ENCODE measurements around the gene MCRIP1. TPM values are rescaled to one million over a fixed set of nuclear protein-coding genes. Genes with fewer than 3 reads are reported as not detected.

MCRIP1 gene
- total and polyA plus RNA-seq, 2 of the 13 experiments (the other 11 are each of a cell fraction or from before 2014, with no cell fraction given) = 79.7 to 84.9 TPM

GRCh38 chr17:81831957-81832607 is 1.0 kb downstream of the MCRIP1 start (continued):
- TF ChIP-seq ZNF562 (CRISPR knock-in tag; IDR thresholded peaks at IDR 0.05; ENCODE audit: borderline replicate concordance) (no peak), ZNF674 (CRISPR knock-in tag; IDR thresholded peaks at IDR 0.05; ENCODE audit: low read depth) (no peak), KLF9 (CRISPR knock-in tag; IDR thresholded peaks at IDR 0.05; ENCODE audit: low read depth) (no peak), MIXL1 (CRISPR knock-in tag; IDR thresholded peaks at IDR 0.05) (no peak), ONECUT2 (CRISPR knock-in tag; IDR thresholded peaks at IDR 0.05) (no peak), ZNF263 (CRISPR knock-in tag; IDR thresholded peaks at IDR 0.05) (peak; percentile 69), SKIL (CRISPR knock-in tag; IDR thresholded peaks at IDR 0.05; ENCODE audit: borderline replicate concordance) (no peak), TMF1 (CRISPR knock-in tag; IDR thresholded peaks at IDR 0.05; ENCODE audit: low read depth) (no peak), ZNF333 (CRISPR knock-in tag; IDR thresholded peaks at IDR 0.05; ENCODE audit: borderline replicate concordance) (no peak), YY1 (IDR thresholded peaks at IDR 0.05; ENCODE audit: insufficient read depth, insufficient replicate concordance, low read depth, low read length) (no peak), ZNF24 (IDR thresholded peaks at IDR 0.05) (no peak), HDAC6 (IDR thresholded peaks at IDR 0.05; ENCODE audit: low read depth, low read length) (no peak), ZMYM2 (CRISPR knock-in tag; IDR thresholded peaks at IDR 0.05) (no peak), PAXIP1 (CRISPR knock-in tag; conservative IDR thresholded peaks at IDR 0.05) (no peak), ZNF737 (CRISPR knock-in tag; IDR thresholded peaks at IDR 0.05; ENCODE audit: borderline replicate concordance) (no peak), BHLHE40 (IDR thresholded peaks at IDR 0.05; ENCODE audit: low read length) (0 out of 2 replicates have a peak, but pooled peaks have one; percentile 2), CREBL2 (CRISPR knock-in tag; IDR thresholded peaks at IDR 0.05; ENCODE audit: borderline replicate concordance) (no peak), EP300 (IDR thresholded peaks at IDR 0.05; ENCODE audit: low read depth in 2 of 2, low read length in 2 of 2) (no peak), EP300 (CRISPR knock-in tag; IDR thresholded peaks at IDR 0.05; ENCODE audit: borderline replicate concordance) (0 out of 2 replicates have a peak, but pooled peaks have one; percentile 2), MAFF (IDR thresholded peaks at IDR 0.05; ENCODE audit: low read depth, low read length) (no peak), ZNF513 (CRISPR knock-in tag; conservative IDR thresholded peaks at IDR 0.05) (no peak), BORCS8-MEF2B (CRISPR knock-in tag; IDR thresholded peaks at IDR 0.05) (no peak), PITX1 (CRISPR knock-in tag; IDR thresholded peaks at IDR 0.05) (no peak), LCORL (IDR thresholded peaks at IDR 0.05) (no peak), LCORL (CRISPR knock-in tag; IDR thresholded peaks at IDR 0.05) (0 out of 2 replicates have a peak, but pooled peaks have one; percentile 25)
